Peyer's patch (tissue), 4 donors: ENCODE results near the gene RTP5. TPM values are rescaled to one million over a fixed set of nuclear protein-coding genes. Genes with fewer than 3 reads are reported as not detected.

ENCODE experiments used
- DNase-seq, 3 donors: peaks; one replicate each; pipeline ENCODE4 v3.0.0-alpha.2; 2017 to 2019
- H3K27ac ChIP-seq, 4 donors: fragments of 200-600 bp; sonication (generic); one replicate each; pipeline ENCODE4 v1.5.1; 2016 to 2019
- H3K27me3 ChIP-seq, 2 donors: fragments of 200-600 bp; sonication (generic); one replicate each; pipeline ENCODE4 v1.5.1; 2019
- H3K36me3 ChIP-seq, 3 donors: fragments of 200-600 bp; sonication (generic); one replicate each; pipeline ENCODE4 v1.5.1; 2016 to 2019
- H3K4me1 ChIP-seq, 4 donors: fragments of 200-600 bp; sonication (generic); one replicate each; pipeline ENCODE4 v1.5.1; 2016 to 2019
- H3K4me3 ChIP-seq, 4 donors: fragments of 200-600 bp; sonication (generic); 1 replicate in 3 of 4; 2 replicates in 1 of 4; pipeline ENCODE4 v1.5.1; 2016 to 2019; ENCODE audit warnings: mild to moderate bottlenecking in 1 of 4
- H3K9me3 ChIP-seq, 4 donors: fragments of 200-600 bp; sonication (generic); one replicate each; pipeline ENCODE4 v1.5.1; 2016 to 2019; ENCODE audit warnings: mild to moderate bottlenecking in 1 of 4
- POLR2A ChIP-seq, 2 donors: fragments of 450-650 bp; IDR thresholded peaks; one replicate each; pipeline ENCODE4 v1.5.1; 2017; ENCODE audit warnings: antibody characterized with exemption in 2 of 2, mild to moderate bottlenecking in 2 of 2, moderate library complexity in 2 of 2
- total RNA-seq, 4 donors: library from RNA; depleted of rRNA; stranded (reverse); fragments of >200 nt; gene quantifications; one replicate each; pipeline ENCODE4 v1.1.0, GENCODE V29; 2016
- TF ChIP-seq, protein P1 (sequence below), 6 experiments: fragments of 450-650 bp in 4 of 6; fragments of 200-600 bp in 2 of 6; sonication (generic) in 1 of 6; IDR thresholded peaks; one replicate each; pipeline ENCODE4 v1.5.1; 2017 to 2019; ENCODE audit warnings: antibody characterized with exemption in 6 of 6, mild to moderate bottlenecking in 3 of 6, moderate library complexity in 1 of 6

The RTP5 gene
- total RNA-seq, 4 donors from 2014 or later = 0.54 TPM; not detected in 3

DNA sequence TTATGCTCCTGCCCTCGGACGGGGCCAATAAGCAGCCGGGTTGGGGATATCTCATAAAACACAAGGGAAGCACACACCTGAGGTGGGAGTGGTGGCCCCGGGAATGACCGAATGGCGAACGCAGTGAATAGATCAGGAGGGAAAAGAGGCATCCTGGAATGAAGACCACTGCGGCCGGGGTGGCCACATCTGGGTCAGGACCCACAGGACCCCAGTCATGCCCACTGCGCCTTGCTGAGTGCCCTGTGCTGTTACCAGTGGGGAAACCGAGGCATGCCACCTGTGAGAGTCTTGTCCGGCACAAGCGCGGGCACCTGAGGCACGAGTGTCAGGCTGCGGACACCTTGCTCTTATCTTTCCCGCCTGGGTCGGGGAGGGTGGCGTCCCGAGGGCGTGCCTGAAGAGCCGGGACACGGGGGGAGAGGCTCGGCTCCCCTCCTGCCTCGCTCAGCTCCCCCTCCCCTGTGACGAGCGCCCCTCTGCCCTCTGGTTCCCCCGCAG is 12.4 kb upstream of the RTP5 start:
- DNase-seq = no peak
- H3K4me3 ChIP-seq = peak overlapping the region in 1 of 4 donors; percentile 45
- no peaks in the 10 kb centered on the region for H3K27me3 ChIP-seq
- H3K27ac ChIP-seq = peak overlapping the region in 1 of 4 donors; percentile 82
- H3K36me3 ChIP-seq = no peaks in the 10 kb centered on the region
- no peak for TF ChIP-seq POLR2A (IDR thresholded peaks at IDR 0.05)
- TF ChIP-seq, protein P1, sequence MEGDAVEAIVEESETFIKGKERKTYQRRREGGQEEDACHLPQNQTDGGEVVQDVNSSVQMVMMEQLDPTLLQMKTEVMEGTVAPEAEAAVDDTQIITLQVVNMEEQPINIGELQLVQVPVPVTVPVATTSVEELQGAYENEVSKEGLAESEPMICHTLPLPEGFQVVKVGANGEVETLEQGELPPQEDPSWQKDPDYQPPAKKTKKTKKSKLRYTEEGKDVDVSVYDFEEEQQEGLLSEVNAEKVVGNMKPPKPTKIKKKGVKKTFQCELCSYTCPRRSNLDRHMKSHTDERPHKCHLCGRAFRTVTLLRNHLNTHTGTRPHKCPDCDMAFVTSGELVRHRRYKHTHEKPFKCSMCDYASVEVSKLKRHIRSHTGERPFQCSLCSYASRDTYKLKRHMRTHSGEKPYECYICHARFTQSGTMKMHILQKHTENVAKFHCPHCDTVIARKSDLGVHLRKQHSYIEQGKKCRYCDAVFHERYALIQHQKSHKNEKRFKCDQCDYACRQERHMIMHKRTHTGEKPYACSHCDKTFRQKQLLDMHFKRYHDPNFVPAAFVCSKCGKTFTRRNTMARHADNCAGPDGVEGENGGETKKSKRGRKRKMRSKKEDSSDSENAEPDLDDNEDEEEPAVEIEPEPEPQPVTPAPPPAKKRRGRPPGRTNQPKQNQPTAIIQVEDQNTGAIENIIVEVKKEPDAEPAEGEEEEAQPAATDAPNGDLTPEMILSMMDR (IDR thresholded peaks at IDR 0.05) = no peak
- H3K9me3 ChIP-seq = no peaks in the 10 kb centered on the region
- peaks cover 0 to 23% (median 18%) of the 10 kb centered on the region in 4 donors for H3K4me1 ChIP-seq

DNA sequence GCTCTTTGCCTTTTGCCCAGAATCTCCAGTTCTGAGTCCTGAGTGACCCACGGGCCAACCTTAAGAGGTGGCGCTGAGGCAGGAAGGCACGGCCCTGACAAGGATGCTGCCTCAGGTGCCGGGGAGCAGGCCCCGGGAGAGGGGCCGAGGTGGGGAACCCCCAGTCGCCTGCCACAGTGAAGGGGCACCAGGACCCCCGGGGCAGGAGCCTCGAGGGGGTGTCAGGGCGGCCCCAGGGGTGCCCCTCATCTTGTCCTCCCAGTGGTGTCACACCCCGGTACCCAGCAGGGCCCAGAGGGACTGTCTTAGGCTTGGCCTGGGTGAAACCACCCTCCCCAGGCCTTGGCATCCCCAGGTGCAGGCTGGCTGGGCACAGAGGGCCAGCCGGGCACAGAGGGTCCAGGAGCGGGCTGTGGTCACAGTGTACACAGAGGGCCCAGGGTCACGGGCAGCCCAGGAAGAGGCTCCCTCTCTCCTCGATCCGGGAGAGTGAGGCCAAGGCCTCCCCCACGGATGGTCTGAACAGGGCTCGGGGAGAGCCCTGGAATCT is 11.9 kb upstream of the RTP5 start:
- peak overlapping the region in 3 of 4 donors; percentile 12 to 45 (median 32) for H3K4me3 ChIP-seq
- no peaks in the 10 kb centered on the region for H3K27me3 ChIP-seq
- H3K27ac ChIP-seq = peak overlapping the region in 1 of 4 donors; percentile 82
- no peaks in the 10 kb centered on the region for H3K36me3 ChIP-seq
- TF ChIP-seq, protein P1 (IDR thresholded peaks at IDR 0.05) = no peak
- TF ChIP-seq POLR2A (IDR thresholded peaks at IDR 0.05) = no peak
- no peak for DNase-seq
- peaks cover 0 to 23% (median 18%) of the 10 kb centered on the region in 4 donors for H3K4me1 ChIP-seq
- no peaks in the 10 kb centered on the region for H3K9me3 ChIP-seq

DNA sequence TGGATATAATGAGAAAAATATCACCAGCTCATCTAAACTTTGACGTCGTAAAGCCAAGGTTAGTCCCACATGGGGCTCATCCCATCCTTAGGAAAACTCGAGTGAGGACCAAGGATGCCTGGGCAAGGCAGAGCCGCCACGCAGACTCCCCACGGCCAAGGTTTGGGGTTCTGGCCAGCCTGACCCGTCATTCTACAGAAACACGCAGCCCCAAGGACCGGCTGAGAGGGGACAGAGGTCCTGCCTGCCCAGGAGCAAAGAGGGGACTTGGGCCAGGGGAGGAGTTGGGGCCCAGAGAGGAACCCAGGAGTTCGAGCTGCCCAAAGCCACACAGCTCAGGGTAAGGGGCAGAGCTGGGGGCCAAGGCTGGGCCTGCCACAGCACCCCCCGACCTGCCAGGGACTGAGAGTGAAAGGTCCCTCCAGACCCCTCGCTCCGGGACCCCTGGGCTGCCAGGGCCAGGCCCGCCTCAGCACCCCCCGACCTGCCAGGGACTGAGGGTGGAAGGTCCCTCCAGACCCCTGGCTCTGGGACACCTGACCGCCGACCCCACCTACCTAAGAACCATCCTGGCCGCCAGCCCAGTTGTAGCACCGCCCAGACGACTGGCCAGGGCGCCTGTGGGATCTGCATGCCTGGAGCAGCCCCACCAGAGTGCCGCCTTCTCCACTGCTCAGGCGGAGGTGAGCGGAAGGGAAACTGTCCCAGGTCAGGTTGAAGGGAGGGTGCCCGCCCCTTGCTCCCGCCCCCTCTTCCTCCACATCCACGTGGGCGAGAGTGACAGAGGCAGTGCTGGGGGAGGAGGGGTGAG is 11.1 kb upstream of the RTP5 start, which contains the start of gene PDCD1:
TSS of gene PDCD1 (minus strand) at position 689 of the 811 bp plus-strand sequence. CDS start at position 633, 56 bp downstream.
- H3K27ac ChIP-seq = peak within 1 kb of the TSS; percentile 50 to 82 (median 69)
- H3K4me1 ChIP-seq = peaks cover 0 to 25% (median 20%) of the 10 kb centered on the region in 4 donors
- H3K27me3 ChIP-seq = no peaks in the 10 kb centered on the region
- peak in 2 of 3 donors; percentile 81 to 83 for DNase-seq
- no peaks in the 10 kb centered on the region for H3K36me3 ChIP-seq
- no peak for TF ChIP-seq POLR2A (IDR thresholded peaks at IDR 0.05)
- TF ChIP-seq, protein P1 (IDR thresholded peaks at IDR 0.05) = no peak
- no peaks in the 10 kb centered on the region for H3K9me3 ChIP-seq
- peak within 1 kb of the TSS; percentile 12 to 45 (median 36) for H3K4me3 ChIP-seq

DNA sequence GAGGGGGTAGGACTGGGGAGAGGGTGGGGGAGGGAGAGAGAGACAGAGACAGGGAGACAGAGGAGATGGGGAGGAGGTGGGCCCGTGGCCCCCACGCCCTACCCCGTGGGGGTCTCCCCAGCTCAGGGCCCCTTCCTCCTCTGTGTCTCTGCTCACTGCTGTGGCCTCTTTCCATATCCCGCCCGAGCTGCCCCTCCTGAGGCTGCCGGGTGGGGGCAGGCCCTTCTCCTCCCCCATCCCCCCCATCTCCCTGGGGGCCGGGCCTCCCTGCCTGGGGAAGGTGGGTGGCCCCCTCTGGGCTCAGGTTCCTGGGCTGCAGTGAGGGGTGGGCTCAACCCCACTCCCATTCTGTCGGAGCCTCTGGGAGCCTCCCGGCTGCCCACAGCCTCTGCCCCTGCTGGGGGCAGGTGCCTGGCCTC is 10.5 kb upstream of the RTP5 start:
- no peak for TF ChIP-seq POLR2A (IDR thresholded peaks at IDR 0.05)
- TF ChIP-seq, protein P1 (IDR thresholded peaks at IDR 0.05) = no peak
- Histone ChIP-seq H3K4me3 (peak overlapping the region; percentile 12 to 45 (median 32)), H3K27ac (peak overlapping the region; percentile 50 to 82 (median 69)), H3K36me3 (no peaks in the 10 kb centered on the region), H3K27me3 (no peaks in the 10 kb centered on the region), H3K9me3 (no peaks in the 10 kb centered on the region), H3K4me1 (peaks cover 0 to 30% (median 21%) of the 10 kb centered on the region in 4 donors)
- DNase-seq = no peak

DNA sequence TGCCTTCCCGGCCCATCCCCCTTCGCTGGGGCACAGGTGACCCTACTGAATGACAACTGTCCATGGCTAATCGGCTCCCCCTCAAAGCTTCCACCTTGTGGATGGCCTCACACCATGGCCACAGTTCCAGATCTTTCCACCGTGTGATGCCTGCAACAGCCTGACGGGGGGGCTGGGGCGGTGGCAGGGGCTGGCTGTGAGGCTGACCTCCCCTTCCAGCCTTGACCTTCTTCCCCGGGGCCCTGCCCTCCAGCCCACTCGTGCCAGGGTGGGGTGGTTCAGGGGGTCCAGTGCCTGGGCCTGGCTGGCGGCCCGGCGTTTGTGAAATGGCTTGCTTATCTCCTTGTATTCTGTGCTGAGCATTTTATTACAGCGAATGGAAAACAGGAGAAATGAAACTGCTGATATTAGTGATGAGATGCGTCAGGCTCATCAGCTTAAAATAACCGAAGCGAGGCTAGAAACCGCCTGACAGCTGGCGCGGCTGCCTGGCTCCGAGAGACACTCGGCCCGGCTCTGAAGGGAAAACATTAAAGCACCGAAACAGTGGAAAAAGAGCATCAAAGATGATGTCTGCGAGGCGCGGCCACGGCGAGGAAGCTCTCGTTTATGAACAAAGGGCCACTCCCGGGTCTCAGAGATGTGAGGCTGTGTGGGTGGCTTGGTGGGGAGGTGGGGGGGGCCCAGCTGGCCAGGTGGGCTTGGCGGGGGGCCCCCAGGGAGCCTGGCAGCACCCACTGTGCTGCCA is 9.9 kb upstream of the RTP5 start:
- peak in 2 of 3 donors; percentile 62 to 76 for DNase-seq
- peak overlapping the region; percentile 50 to 82 (median 69) for H3K27ac ChIP-seq

More for the DNA sequence above, 9.9 kb upstream of the RTP5 start:
- Histone ChIP-seq H3K4me1 (peaks cover 0 to 30% (median 23%) of the 10 kb centered on the region in 4 donors), H3K9me3 (no peaks in the 10 kb centered on the region), H3K36me3 (no peaks in the 10 kb centered on the region), H3K4me3 (peak overlapping the region; percentile 12 to 45 (median 36)), H3K27me3 (no peaks in the 10 kb centered on the region)
- TF ChIP-seq POLR2A (IDR thresholded peaks at IDR 0.05) = peak in 1 of 2 donors; percentile 13
- TF ChIP-seq, protein P1 (IDR thresholded peaks at IDR 0.05) = peak in 5 of 6 experiments; percentile 6 to 25 (median 18)
